Type B pancreatic cell (in vitro differentiated cells): Measurements from ENCODE around the gene TBC1D16. TPM values are rescaled to one million over a fixed set of nuclear protein-coding genes. Genes with fewer than 3 reads are reported as not detected.

Experiments used
- DNase-seq: peaks from one replicate; pipeline ENCODE4 v3.0.0; 2021; ENCODE audit warnings: mixed read lengths; ENCODE audit not compliant: unreplicated experiment; ENCODE audit errors: extremely low spot score
- H3K27ac Mint-ChIP-seq: 2 replicates; pipeline ENCODE4 v1.8.0; 2021; ENCODE audit warnings: mild to moderate bottlenecking, mixed read lengths
- H3K27me3 Mint-ChIP-seq: 2 replicates; pipeline ENCODE4 v1.8.0; 2021; ENCODE audit warnings: mixed read lengths
- H3K36me3 Mint-ChIP-seq: 2 replicates; pipeline ENCODE4 v1.8.0; 2021; ENCODE audit warnings: mixed read lengths
- H3K4me1 Mint-ChIP-seq: one replicate; pipeline ENCODE4 v1.8.0; 2021; ENCODE audit warnings: mixed read lengths; ENCODE audit not compliant: unreplicated experiment
- H3K4me3 Mint-ChIP-seq: 2 replicates; pipeline ENCODE4 v1.8.0; 2021; ENCODE audit warnings: mild to moderate bottlenecking, mixed read lengths
- H3K9me3 Mint-ChIP-seq: 2 replicates; pipeline ENCODE4 v1.8.0; 2021; ENCODE audit warnings: mixed read lengths
- total RNA-seq: library from RNA; stranded (reverse); gene quantifications from 2 replicates; pipeline ENCODE4 v1.2.1, GENCODE V29; 2021; ENCODE audit warnings: low replicate concordance
- TF ChIP-seq, protein P1 (sequence below): fragments of 200-600 bp; sonication (generic); conservative IDR thresholded peaks from 2 replicates; pipeline ENCODE4 v1.5.0; 2021; ENCODE audit warnings: antibody characterized with exemption, mild to moderate bottlenecking

The TBC1D16 gene
- total RNA-seq, 1 donor from 2014 or later, result 71.9 TPM

DNA sequence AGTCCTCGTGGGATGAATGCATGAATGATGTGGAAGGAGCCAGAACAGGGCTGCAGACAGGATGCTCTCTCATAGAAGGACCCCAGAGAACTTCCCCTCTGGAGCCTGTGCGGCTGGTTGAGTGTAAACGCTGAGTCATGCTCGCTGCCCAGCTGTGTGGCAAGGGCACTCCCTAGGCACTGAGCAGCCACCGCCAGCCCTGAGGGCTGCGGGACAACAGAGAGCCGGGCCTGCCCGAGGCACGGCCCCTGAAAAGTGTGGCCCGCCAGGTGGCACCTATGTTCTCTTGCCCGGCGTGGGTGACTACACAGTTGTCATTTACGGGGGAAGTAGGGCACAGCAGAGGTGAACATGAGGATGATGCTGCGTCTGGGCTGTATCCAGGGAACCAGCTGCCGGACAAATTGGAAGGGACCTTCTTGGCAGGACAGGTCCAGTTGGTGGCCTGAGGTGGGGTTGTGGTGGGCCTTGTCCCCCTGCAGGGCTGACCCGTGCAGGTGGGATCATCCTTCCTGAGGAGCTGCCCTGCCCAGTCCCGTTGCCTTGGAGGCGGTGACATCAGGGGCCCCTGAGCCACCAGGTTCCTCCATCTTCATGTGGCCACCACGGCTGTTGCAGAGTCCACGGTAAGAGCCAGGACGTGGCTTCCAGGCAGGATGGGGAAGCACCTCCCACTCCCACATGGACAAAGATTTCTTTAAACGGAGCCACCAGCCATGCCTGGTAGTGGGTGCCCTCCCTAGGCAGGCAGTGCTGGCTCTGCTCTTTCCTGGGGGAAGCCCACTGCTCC, 101.6 kb downstream of the TBC1D16 start:
- peak overlapping the region; percentile 31 for H3K4me3 Mint-ChIP-seq
- H3K36me3 Mint-ChIP-seq, result no peaks in the 10 kb centered on the region
- H3K4me1 Mint-ChIP-seq, result peaks cover 33% of the 10 kb centered on the region
- no peaks in the 10 kb centered on the region for H3K9me3 Mint-ChIP-seq
- peaks cover 6% of the 10 kb centered on the region for H3K27me3 Mint-ChIP-seq
- DNase-seq, result no peak
- TF ChIP-seq, protein P1, sequence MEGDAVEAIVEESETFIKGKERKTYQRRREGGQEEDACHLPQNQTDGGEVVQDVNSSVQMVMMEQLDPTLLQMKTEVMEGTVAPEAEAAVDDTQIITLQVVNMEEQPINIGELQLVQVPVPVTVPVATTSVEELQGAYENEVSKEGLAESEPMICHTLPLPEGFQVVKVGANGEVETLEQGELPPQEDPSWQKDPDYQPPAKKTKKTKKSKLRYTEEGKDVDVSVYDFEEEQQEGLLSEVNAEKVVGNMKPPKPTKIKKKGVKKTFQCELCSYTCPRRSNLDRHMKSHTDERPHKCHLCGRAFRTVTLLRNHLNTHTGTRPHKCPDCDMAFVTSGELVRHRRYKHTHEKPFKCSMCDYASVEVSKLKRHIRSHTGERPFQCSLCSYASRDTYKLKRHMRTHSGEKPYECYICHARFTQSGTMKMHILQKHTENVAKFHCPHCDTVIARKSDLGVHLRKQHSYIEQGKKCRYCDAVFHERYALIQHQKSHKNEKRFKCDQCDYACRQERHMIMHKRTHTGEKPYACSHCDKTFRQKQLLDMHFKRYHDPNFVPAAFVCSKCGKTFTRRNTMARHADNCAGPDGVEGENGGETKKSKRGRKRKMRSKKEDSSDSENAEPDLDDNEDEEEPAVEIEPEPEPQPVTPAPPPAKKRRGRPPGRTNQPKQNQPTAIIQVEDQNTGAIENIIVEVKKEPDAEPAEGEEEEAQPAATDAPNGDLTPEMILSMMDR, result no peak
- no peak overlapping the region for H3K27ac Mint-ChIP-seq

DNA sequence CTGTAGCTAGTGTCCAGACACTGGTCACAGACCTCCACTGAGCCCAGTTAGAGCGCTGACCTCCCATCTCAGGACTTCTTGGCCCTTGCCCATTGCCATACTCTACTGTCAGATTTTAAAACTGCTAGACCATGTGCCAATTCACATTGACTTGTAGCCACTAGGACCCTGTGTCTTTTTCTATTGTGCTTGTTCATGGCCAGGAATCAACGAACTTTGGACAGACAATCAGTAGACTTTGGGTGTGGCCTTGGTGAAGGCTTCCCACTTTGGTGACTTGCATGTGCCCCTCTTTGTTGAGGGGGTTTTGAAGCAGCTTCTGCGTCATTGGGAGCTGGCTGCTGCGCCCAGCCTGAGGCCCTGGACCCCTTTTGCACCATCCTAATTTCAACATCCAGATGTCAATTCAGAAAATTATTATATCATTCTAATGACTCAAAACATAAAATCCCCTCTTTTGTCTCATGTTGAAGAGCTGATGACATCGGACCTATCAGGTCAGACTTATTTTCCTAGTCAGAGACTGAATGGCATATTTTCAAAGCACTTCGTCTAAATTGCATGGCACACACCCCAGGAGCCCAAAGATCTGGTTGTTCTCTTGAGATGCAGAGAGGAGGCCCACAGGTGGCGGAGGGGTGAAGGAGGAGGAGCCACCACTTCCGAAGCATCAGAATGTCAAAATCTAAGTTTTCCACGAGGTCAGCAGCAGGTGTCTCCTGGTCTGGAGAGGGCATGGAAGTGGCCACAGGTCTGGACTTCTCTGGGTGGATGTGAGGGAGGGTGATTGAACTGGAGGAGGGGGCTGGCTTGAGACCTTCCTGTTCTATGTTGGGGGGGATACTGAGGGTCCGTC, 103.0 kb downstream of the TBC1D16 start:
- no peak for DNase-seq
- Mint-ChIP-seq H3K4me3 (peak overlapping the region; percentile 58), H3K4me1 (peaks cover 27% of the 10 kb centered on the region), H3K9me3 (no peaks in the 10 kb centered on the region), H3K27ac (peak overlapping the region; percentile 64), H3K36me3 (no peaks in the 10 kb centered on the region), H3K27me3 (peaks cover 10% of the 10 kb centered on the region)
- TF ChIP-seq, protein P1, result no peak

GRCh38 chr17:79931817-79932309, 103.8 kb downstream of the TBC1D16 start:
- no peaks in the 10 kb centered on the region for H3K9me3 Mint-ChIP-seq
- peaks cover 23% of the 10 kb centered on the region for H3K4me1 Mint-ChIP-seq
- no peak overlapping the region for H3K4me3 Mint-ChIP-seq
- peaks cover 10% of the 10 kb centered on the region for H3K27me3 Mint-ChIP-seq
- TF ChIP-seq, protein P1, result no peak
- H3K36me3 Mint-ChIP-seq, result no peaks in the 10 kb centered on the region
- H3K27ac Mint-ChIP-seq, result peak overlapping the region; percentile 64
- DNase-seq, result no peak

- Mint-ChIP-seq H3K9me3 (no peaks in the 10 kb centered on the region), H3K36me3 (no peaks in the 10 kb centered on the region), H3K27ac (peak overlapping the region; percentile 53), H3K4me3 (peak overlapping the region; percentile 75), H3K4me1 (peaks cover 22% of the 10 kb centered on the region), H3K27me3 (peaks cover 10% of the 10 kb centered on the region)
- TF ChIP-seq, protein P1, result no peak
- DNase-seq, result no peak
Observed at GRCh38 chr17:79930877-79931816, 104.5 kb downstream of the TBC1D16 start.
